ENCODE data around the gene EXOSC7.

DNA sequence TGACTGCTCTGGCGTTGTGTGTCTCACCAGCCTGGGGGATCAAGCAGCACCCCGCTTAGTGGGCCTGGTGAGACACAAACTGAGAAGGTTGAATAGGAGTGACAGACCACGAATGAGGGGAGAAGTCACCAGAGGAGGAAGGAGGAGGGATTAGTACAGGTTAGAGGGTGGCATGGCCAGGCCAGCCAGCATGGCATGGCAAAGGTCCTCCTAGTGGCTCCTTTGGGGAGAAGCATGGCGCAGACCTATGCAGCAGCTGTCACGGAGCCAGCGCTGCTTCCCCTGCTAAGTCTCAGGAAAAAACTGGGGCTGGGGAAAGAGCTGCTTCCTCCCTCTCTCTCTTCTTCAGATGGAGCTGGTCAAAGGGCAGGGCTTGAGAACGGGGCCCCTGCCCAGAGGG lies 48.7 kb upstream of the EXOSC7 start:
- TF ChIP-seq EP300 (IDR thresholded peaks at IDR 0.05; ENCODE audit: borderline replicate concordance in 1 of 2, low read depth in 1 of 2, low read length in 1 of 2): no peak
- TF ChIP-seq, protein P1, sequence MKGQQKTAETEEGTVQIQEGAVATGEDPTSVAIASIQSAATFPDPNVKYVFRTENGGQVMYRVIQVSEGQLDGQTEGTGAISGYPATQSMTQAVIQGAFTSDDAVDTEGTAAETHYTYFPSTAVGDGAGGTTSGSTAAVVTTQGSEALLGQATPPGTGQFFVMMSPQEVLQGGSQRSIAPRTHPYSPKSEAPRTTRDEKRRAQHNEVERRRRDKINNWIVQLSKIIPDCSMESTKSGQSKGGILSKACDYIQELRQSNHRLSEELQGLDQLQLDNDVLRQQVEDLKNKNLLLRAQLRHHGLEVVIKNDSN (IDR thresholded peaks at IDR 0.05; ENCODE audit: borderline replicate concordance, low read depth): no peak
- TF ChIP-seq, protein P2, sequence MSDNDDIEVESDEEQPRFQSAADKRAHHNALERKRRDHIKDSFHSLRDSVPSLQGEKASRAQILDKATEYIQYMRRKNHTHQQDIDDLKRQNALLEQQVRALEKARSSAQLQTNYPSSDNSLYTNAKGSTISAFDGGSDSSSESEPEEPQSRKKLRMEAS (IDR thresholded peaks at IDR 0.05; ENCODE audit: low read depth): no peak
- no peak for TF ChIP-seq POLR2AphosphoS5 (IDR thresholded peaks at IDR 0.05; ENCODE audit: low read depth, low read length)
- TF ChIP-seq CTCF (IDR thresholded peaks at IDR 0.05): no peak
- no peak for TF ChIP-seq RAD21 (IDR thresholded peaks at IDR 0.05; ENCODE audit: low read length)
- TF ChIP-seq EZH2phosphoT487 (IDR thresholded peaks at IDR 0.05; ENCODE audit: borderline replicate concordance, low read depth): no peak
- TF ChIP-seq CHD2 (IDR thresholded peaks at IDR 0.05; ENCODE audit: low read length, partially characterized antibody): no peak
- no peak for TF ChIP-seq ELF1 (IDR thresholded peaks at IDR 0.05)
- TF ChIP-seq JUND (IDR thresholded peaks at IDR 0.05): no peak
- TF ChIP-seq FOXM1 (IDR thresholded peaks at IDR 0.05; ENCODE audit: low read depth): no peak
